ENCODE results near the gene STARD3.

DNA sequence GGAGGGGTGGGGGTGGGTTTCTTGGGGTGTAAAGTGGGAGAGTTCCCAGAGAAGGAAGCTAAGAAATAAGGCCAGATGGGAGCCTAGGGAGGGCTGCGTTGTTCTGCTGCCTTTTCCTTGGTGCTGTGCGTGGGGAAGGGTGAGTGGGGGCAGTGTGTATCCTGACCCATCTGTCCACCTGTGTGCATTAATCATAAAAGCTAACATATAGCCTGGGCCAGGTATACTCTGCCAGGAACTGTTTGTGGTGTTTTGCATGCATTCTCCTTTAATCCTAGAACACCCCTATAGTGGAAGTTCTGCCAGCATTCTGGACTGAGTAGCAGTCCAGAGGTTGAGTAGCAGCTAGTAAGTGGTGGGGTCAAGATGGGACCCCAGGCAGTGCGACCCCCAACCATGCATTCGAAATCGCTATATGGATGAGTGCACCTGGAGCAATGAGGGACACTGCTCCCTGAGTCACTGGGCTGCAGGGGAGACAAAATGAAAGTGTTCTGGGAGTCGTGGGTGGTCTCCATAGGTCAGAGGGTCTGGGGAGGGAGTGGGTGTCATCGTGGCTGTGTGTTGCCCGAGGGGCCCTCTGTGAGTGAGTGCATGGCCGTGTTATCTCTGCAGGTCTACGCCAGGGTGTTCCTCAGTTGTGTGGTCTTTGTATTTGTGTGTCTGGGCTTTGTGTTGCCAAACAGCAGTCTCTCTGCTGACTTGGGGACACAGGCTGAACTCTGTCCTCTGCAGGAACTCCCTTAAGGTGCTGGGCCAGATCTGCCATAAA is 64.3 kb downstream of the STARD3 start:
- TF ChIP-seq, protein P1, sequence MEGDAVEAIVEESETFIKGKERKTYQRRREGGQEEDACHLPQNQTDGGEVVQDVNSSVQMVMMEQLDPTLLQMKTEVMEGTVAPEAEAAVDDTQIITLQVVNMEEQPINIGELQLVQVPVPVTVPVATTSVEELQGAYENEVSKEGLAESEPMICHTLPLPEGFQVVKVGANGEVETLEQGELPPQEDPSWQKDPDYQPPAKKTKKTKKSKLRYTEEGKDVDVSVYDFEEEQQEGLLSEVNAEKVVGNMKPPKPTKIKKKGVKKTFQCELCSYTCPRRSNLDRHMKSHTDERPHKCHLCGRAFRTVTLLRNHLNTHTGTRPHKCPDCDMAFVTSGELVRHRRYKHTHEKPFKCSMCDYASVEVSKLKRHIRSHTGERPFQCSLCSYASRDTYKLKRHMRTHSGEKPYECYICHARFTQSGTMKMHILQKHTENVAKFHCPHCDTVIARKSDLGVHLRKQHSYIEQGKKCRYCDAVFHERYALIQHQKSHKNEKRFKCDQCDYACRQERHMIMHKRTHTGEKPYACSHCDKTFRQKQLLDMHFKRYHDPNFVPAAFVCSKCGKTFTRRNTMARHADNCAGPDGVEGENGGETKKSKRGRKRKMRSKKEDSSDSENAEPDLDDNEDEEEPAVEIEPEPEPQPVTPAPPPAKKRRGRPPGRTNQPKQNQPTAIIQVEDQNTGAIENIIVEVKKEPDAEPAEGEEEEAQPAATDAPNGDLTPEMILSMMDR (conservative IDR thresholded peaks at IDR 0.05 in 1 of 2, IDR thresholded peaks at IDR 0.05 in 1 of 2; ENCODE audit: extremely low read depth in 1 of 2, insufficient read depth in 1 of 2, low read depth in 1 of 2, low read length in 2 of 2), result no peak
- TF ChIP-seq EZH2 (IDR thresholded peaks at IDR 0.05; ENCODE audit: borderline replicate concordance, low read length), result no peak

Data from mammary epithelial cell (primary cell).